ENCODE measurements around the gene SNRNP48. TPM values are rescaled to one million over a fixed set of nuclear protein-coding genes. Genes with fewer than 3 reads are reported as not detected.

The SNRNP48 gene
- polyA plus RNA-seq, 1 donor from 2014 or later = 17.5 TPM

GRCh38 chr6:7562769-7563168, 27.2 kb upstream of the SNRNP48 start:
- H3K4me2 ChIP-seq (ENCODE audit: low read length) = no peak overlapping the region
- H3K9me2 ChIP-seq (ENCODE audit: insufficient read depth, low read length) = no peaks in the 10 kb centered on the region
- no peaks in the 10 kb centered on the region for H3K79me2 ChIP-seq (replicated peaks; ENCODE audit: insufficient read depth, low read length)
- no peak overlapping the region for H3K4me3 ChIP-seq (ENCODE audit: low read length)
- H3K9ac ChIP-seq (ENCODE audit: low read length) = no peak overlapping the region
- H3K27me3 ChIP-seq (ENCODE audit: insufficient read depth, low read depth, low read length) = no peaks in the 10 kb centered on the region
- no peak overlapping the region for H2AFZ ChIP-seq (ENCODE audit: low read depth, low read length)
- no peaks in the 10 kb centered on the region for H3K36me3 ChIP-seq (ENCODE audit: insufficient read depth, low read length)
- TF ChIP-seq, protein P1, sequence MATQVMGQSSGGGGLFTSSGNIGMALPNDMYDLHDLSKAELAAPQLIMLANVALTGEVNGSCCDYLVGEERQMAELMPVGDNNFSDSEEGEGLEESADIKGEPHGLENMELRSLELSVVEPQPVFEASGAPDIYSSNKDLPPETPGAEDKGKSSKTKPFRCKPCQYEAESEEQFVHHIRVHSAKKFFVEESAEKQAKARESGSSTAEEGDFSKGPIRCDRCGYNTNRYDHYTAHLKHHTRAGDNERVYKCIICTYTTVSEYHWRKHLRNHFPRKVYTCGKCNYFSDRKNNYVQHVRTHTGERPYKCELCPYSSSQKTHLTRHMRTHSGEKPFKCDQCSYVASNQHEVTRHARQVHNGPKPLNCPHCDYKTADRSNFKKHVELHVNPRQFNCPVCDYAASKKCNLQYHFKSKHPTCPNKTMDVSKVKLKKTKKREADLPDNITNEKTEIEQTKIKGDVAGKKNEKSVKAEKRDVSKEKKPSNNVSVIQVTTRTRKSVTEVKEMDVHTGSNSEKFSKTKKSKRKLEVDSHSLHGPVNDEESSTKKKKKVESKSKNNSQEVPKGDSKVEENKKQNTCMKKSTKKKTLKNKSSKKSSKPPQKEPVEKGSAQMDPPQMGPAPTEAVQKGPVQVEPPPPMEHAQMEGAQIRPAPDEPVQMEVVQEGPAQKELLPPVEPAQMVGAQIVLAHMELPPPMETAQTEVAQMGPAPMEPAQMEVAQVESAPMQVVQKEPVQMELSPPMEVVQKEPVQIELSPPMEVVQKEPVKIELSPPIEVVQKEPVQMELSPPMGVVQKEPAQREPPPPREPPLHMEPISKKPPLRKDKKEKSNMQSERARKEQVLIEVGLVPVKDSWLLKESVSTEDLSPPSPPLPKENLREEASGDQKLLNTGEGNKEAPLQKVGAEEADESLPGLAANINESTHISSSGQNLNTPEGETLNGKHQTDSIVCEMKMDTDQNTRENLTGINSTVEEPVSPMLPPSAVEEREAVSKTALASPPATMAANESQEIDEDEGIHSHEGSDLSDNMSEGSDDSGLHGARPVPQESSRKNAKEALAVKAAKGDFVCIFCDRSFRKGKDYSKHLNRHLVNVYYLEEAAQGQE (IDR thresholded peaks at IDR 0.05; ENCODE audit: borderline replicate concordance) = no peak
- no peak for TF ChIP-seq CTCF (IDR thresholded peaks at IDR 0.05; ENCODE audit: poor library complexity, severe bottlenecking)
- TF ChIP-seq RAD21 (conservative IDR thresholded peaks at IDR 0.05) = no peak
- TF ChIP-seq EP300 (conservative IDR thresholded peaks at IDR 0.05; ENCODE audit: poor library complexity, severe bottlenecking) = no peak
- no peak for TF ChIP-seq EZH2 (IDR thresholded peaks at IDR 0.05; ENCODE audit: borderline replicate concordance, insufficient read depth, low read length, poor library complexity, severe bottlenecking)
- no peak for TF ChIP-seq TAF1 (IDR thresholded peaks at IDR 0.05; ENCODE audit: low read depth)
- no peak for TF ChIP-seq POLR2AphosphoS5 (IDR thresholded peaks at IDR 0.05)
- no peak for TF ChIP-seq MXI1 (conservative IDR thresholded peaks at IDR 0.05; ENCODE audit: poor library complexity, severe bottlenecking)
- TF ChIP-seq SMC3 (conservative IDR thresholded peaks at IDR 0.05; ENCODE audit: poor library complexity) = no peak
- no peaks in the 10 kb centered on the region for H3F3A ChIP-seq (ENCODE audit: insufficient read depth, low read length, poor library complexity, severe bottlenecking)
- no peaks in the 10 kb centered on the region for H3K9me3 ChIP-seq (ENCODE audit: low read length)
- H4K20me1 ChIP-seq (ENCODE audit: insufficient read depth) = no peaks in the 10 kb centered on the region
- H3K27ac ChIP-seq (ENCODE audit: low read length) = no peak overlapping the region

- no peaks in the 10 kb centered on the region for H3K27me3 ChIP-seq (ENCODE audit: insufficient read depth, low read depth, low read length)
- no peak overlapping the region for H3K9ac ChIP-seq (ENCODE audit: low read length)
- H3F3A ChIP-seq (ENCODE audit: insufficient read depth, low read length, poor library complexity, severe bottlenecking) = no peaks in the 10 kb centered on the region
- no peaks in the 10 kb centered on the region for H3K9me3 ChIP-seq (ENCODE audit: low read length)
- H3K4me2 ChIP-seq (ENCODE audit: low read length) = no peak overlapping the region
- H4K20me1 ChIP-seq (ENCODE audit: insufficient read depth) = no peaks in the 10 kb centered on the region
- no peak overlapping the region for H2AFZ ChIP-seq (ENCODE audit: low read depth, low read length)
- H3K4me3 ChIP-seq (ENCODE audit: low read length) = no peak overlapping the region
- no peak overlapping the region for H3K27ac ChIP-seq (ENCODE audit: low read length)
- H3K9me2 ChIP-seq (ENCODE audit: insufficient read depth, low read length) = no peaks in the 10 kb centered on the region
- TF ChIP-seq EZH2 (IDR thresholded peaks at IDR 0.05; ENCODE audit: borderline replicate concordance, insufficient read depth, low read length, poor library complexity, severe bottlenecking) = no peak
- TF ChIP-seq TAF1 (IDR thresholded peaks at IDR 0.05; ENCODE audit: low read depth) = no peak
- TF ChIP-seq MXI1 (conservative IDR thresholded peaks at IDR 0.05; ENCODE audit: poor library complexity, severe bottlenecking) = no peak
- TF ChIP-seq RAD21 (conservative IDR thresholded peaks at IDR 0.05) = no peak
- no peak for TF ChIP-seq SMC3 (conservative IDR thresholded peaks at IDR 0.05; ENCODE audit: poor library complexity)
- TF ChIP-seq POLR2AphosphoS5 (IDR thresholded peaks at IDR 0.05) = no peak
- TF ChIP-seq, protein P1 (IDR thresholded peaks at IDR 0.05; ENCODE audit: borderline replicate concordance) = no peak
- no peaks in the 10 kb centered on the region for H3K79me2 ChIP-seq (replicated peaks; ENCODE audit: insufficient read depth, low read length)
- H3K36me3 ChIP-seq (ENCODE audit: insufficient read depth, low read length) = no peaks in the 10 kb centered on the region
Observed at GRCh38 chr6:7566107-7566506, 23.9 kb upstream of the SNRNP48 start.

All from neural cell (in vitro differentiated cells).